Measurements from ENCODE around the gene KRAS. TPM values are rescaled to one million over a fixed set of nuclear protein-coding genes. Genes with fewer than 3 reads are reported as not detected.
"Not testable (repeated sequence)": the region's sequence is repeated elsewhere in the genome, so short reads cannot be mapped to it uniquely, and the experiment has no call there.

Gene KRAS
- polyA plus RNA-seq (ENCODE audit: insufficient read length in 10 of 10): 10 to 100 TPM; 16.7 to 24.6 (median 21.1) TPM
- long read RNA-seq, donor 1, full-length matches to known transcripts: 5 of 5 reads
- long read RNA-seq, donor 1, partial matches to known transcripts: 0 of 5 reads
- long read RNA-seq, donor 1, other reads (novel, unspliced or antisense): 0 of 5 reads
- long read RNA-seq, donor 2, full-length matches to known transcripts: 6 of 90 reads
- long read RNA-seq, donor 2, partial matches to known transcripts: 49 of 90 reads
- long read RNA-seq, donor 2, other reads (novel, unspliced or antisense): 35 of 90 reads
- long read RNA-seq, donor 3: 0 reads
- long read RNA-seq, donor 4, full-length matches to known transcripts: 1 of 1 reads
- long read RNA-seq, donor 4, partial matches to known transcripts: 0 of 1 reads
- long read RNA-seq, donor 4, other reads (novel, unspliced or antisense): 0 of 1 reads
- long read RNA-seq, donor 5, full-length matches to known transcripts: 4 of 4 reads
- long read RNA-seq, donor 5, partial matches to known transcripts: 0 of 4 reads
- long read RNA-seq, donor 5, other reads (novel, unspliced or antisense): 0 of 4 reads
- long read RNA-seq, donor 6, full-length matches to known transcripts: 4 of 4 reads
- long read RNA-seq, donor 6, partial matches to known transcripts: 0 of 4 reads
- long read RNA-seq, donor 6, other reads (novel, unspliced or antisense): 0 of 4 reads
- long read RNA-seq, donor 7, full-length matches to known transcripts: 3 of 3 reads
- long read RNA-seq, donor 7, partial matches to known transcripts: 0 of 3 reads
- long read RNA-seq, donor 7, other reads (novel, unspliced or antisense): 0 of 3 reads
- long read RNA-seq, donor 8, full-length matches to known transcripts: 5 of 5 reads
- long read RNA-seq, donor 8, partial matches to known transcripts: 0 of 5 reads
- long read RNA-seq, donor 8, other reads (novel, unspliced or antisense): 0 of 5 reads
- long read RNA-seq, donor 9, full-length matches to known transcripts: 1 of 1 reads
- long read RNA-seq, donor 9, partial matches to known transcripts: 0 of 1 reads
- long read RNA-seq, donor 9, other reads (novel, unspliced or antisense): 0 of 1 reads

- DNase-seq: peak; percentile 97 to 99 (median 98)
Measured at GRCh38 chr12:25250744-25251730, at the start of gene KRAS. TSS of gene KRAS (minus strand) at chr12:25250929.

- DNase-seq: no peak
Measured at GRCh38 chr12:25296381-25296780, 45.7 kb upstream of the KRAS start.

GRCh38 chr12:25295361-25295760, 44.6 kb upstream of the KRAS start:
- peak in 1 of 3 donors; percentile 7 for DNase-seq

DNA sequence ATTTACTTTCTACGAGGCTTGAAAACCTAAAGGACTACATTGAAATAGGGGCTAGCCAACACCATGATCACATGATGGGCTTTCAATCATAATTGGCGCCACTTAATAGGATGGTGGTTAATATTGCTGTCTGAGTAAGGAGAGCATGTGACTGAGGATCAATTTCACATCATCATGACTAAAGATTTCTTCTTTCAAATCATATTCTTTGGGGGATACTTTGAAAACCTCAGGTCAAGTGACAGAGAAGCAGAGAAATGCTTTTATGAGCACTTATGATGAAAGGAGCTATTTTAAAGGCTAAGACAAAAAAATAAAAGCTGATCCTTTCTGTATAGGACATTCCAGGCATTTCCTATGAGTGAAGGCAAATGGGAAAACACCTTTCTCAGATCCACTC, 42.9 kb upstream of the KRAS start:
- no peak for DNase-seq

DNA sequence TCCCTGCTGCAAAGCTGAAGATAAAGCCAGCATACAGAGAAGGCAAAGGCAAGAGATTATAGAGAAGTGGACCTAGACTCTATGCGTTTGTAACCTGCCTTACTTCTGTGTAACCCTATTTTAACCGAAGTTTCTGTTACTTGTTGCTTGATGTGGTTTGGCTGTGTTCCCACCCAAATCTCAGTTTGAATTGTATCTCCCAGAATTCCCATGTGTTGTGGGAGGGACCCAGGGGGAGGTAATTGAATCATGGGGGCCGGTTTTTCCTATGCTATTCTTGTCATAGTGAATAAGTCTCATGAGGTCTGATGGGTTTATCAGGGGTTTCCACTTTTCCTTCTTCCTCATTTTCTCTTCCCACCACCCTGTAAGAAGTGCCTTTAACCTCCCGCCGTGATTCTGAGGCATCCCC, 42.1 kb upstream of the KRAS start:
- not testable (repeated sequence) for DNase-seq

DNA sequence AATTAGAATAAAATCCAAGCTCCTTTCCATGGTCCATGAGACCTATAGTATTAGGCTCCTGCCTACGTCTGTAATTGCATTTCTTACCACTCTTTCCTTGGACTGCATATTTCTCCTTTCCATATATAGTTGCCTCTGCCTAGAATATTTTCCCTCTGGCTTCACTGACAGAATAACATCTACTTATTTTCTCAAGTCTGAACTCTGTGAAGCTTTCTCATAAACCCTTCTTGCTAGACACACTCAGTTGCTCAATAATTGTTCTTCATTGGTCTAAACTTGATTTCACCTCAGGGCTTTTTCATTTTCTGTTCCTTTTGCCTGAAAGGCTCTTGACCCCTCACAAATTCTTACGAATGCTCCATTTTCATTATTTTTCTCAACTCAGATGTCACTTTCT, 36.9 kb upstream of the KRAS start:
- DNase-seq: no peak

GRCh38 chr12:25286837-25287236, 36.1 kb upstream of the KRAS start:
- no peak for DNase-seq

DNA sequence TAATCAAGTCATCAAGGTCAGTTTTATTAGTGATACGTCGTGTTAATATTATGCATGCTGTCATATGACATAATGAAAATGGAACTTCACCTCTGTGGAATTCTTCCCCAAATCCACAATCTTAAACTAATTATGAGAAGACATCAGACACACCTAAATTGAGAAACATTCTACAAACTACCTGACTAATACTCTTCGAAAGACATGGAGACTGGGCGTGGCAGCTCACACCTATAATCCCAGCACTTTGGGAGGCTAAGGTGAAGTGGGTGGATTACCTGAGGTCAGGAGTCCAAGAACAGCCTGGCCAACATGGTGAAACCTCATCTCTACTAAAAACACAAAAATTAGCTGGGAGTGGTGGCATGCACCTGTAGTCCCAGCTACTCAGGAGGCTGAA, 33.3 kb upstream of the KRAS start:
- no peak for DNase-seq

DNA sequence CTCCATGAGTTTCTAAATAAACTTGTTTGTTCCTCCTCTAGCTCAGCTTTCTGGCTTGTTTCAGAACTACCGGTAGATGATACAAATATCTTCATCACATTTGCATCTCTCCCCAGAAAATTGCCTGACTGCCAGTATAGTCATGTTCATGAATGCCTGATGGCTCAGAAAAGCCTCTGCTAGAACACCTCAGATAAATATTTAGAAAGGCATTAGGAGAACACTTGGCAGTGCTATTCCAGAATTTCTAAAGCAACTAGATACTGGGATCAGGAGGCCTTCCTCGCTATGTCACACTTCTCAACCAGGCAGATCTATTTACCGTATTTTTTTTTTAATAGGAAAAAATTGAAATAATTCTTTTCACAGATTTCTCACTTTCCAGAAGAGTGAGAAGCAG, 32.3 kb upstream of the KRAS start:
- no peak for DNase-seq

DNA sequence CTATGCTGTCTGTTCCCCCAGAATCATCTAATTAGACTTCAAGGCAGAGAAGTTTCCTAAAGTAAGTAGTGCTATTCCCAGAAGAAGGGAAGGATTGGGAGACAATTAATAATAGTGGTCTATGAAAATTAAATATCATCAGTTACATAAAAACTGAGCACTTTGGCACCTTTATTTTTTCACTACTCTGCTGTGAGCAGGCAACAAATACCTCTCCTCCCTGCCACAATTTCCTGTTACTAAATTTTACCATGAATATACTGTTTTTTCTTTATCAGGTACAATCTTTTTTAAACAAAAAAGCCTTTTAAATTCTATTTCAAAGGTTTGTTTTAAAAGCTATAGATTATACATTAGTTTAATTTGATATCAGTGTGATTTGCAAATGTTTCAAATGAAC, 29.4 kb upstream of the KRAS start:
- DNase-seq: no peak

DNA sequence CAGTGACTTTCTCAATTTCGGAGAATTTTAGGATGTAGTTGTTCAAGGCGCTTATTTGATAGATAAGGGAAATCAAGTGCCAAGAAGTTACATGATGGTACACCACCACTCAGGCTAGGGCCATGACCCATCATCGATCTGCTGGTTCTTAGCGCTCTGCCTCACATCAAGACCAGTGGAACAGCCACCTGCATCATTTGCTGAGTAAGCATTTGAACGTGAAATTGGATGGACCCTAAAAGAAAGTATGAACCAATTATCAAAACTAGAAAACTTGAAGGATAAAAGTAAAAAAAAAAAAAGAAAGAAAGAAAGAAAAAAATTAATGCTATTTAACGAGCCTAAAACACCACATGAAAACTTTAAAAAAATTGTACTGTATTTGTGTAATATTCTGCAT, 27.5 kb upstream of the KRAS start:
- DNase-seq: no peak

DNA sequence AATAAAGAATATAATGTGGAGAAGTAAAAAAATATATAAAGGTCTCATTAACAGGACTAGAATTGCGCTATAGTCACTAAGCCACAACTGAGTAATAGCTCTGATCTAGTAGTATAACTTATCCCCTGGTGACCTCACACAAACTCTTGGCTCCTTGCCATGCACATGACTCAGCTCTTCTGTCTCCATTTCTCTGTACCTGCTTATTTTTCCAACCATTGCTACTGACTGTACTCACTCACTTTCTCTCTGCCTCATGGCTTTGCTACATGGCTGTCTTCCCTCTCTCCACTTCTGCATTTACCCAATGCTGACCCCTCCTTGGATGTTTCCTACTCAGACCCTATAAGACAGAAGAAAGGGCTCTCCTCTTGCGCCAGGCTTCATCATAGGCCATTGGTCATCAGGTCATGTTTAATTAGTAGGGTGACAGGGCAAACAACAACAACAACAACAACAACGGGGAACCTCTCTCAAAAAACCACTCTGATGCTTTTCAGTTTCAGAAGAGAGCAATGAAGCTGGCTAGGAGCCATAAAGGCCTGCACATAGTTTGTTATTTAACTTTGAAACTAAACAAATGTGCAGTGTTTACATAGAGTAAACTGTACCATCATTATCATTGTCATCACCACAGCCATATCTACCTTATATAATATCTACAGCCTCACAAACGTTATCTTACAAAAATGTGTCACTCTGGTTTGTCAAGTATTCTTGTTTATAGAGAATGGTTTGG, 25.6 kb upstream of the KRAS start:
- peak in 1 of 3 donors; percentile 86 for DNase-seq

- DNase-seq: no peak
Measured at GRCh38 chr12:25271486-25272098, 20.9 kb upstream of the KRAS start.

DNA sequence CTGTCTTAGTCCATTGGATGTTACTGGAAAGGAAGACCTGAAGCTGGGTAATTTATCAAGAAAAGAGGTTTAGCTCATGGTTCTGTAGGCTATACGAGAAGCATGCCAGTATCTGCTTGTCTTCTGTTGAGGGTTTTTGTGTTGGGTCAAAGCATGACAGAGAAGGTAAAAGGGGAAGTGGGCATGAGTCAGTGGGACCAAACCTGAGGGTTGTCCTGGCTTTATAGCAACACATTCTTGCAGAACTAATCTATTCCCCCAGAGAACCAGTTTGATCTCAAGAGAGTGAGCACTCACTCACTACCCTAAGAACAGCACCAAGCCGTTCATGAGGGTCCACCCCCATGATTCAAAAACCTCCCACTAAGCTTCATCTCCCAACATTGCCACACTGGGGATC, 19.0 kb upstream of the KRAS start:
- no peak for DNase-seq

DNA sequence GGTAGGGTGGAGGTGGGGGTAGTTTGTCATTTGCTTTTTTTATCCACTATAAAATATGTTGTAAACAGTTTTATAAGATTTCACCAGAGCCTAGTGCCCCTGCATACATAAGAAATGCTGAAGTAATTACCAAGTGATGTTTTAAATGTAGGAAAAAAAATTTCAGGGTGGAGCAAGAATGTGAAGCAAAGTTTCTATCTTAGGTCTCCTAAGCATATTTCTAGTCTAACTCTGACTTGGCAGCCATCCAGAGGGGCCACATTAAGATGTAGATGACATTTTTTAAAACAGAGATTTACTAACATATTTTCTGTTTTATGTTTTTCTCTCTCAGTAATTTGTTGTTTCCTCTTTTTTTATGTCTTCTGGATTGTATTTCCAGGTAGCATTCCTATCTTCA, 15.8 kb upstream of the KRAS start:
- no peak for DNase-seq

DNA sequence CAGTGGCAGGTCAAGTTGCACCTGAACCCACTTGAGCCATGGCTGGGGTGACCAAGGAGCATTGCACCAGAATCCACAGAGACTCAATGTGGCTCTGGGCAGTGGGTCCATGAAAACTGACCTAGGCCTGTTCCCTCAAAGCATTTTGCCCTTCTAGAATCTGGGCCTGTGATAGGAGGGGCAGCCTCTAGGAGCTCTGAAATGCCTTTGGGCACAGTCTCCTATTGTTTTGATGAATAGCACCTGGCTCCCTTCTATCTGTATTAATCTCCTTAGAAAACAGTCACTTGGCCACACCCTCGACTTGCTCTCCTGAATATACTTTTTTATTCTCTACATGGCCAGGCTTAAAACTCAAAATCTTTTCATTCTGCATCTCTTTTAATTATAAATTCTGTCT, 14.1 kb upstream of the KRAS start:
- DNase-seq: no peak

GRCh38 chr12:25264114-25264513, 13.4 kb upstream of the KRAS start:
- DNase-seq: no peak

DNA sequence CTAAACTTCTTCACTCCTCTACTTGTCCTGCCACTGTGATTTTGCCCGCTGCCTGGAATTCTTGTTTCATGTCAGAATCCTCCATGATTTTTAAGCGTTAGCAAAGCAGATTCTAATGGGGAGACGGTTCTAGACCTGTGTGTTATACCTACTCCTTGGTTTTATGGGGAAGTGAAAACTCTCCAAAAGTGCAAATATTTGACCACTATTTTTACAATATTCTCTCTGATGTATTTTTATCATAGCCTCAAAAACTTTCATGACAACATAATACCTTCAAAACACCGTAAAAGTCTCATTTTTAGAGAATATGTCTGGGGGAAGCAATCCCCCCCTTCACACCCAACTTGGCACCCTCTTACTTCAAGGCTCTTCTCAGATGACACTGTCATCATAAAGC, 12.9 kb upstream of the KRAS start:
- no peak for DNase-seq

DNA sequence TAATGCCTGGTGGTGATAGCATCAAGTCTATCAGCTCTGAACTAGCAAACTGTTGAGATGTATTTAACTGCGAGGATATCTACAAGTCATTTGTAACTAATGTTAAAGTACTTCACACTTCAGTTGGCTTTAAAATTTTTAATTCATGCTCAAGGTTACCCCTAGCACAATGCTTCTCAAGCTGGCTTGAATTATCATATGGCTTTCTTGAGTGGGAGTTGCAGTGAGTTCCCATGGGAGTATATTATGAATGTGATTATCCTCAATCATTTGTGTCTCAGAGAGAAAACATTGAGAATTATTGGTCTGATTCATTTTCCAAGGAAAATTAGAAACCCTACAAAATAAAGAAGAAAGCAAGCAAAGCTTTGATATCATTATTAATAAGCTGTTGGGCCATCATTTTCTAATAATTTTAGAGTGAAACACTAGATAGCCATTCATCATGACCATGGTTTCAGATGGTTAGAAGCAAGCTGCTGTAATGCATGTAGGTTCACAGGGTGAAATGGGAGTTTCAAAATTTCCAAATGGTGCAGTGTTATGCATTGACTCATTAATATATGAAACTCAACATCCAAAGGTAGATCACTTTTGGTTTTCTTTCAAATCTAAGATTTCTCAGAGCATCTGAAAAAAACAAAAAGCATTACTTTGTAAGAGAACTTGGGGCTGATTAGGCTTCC, 11.8 kb upstream of the KRAS start:
- DNase-seq: no peak

Data from muscle of back (tissue), 13 donors.